ENCODE results near the gene OR4D2. TPM values are rescaled to one million over a fixed set of nuclear protein-coding genes. Genes with fewer than 3 reads are reported as not detected.

OR4D2 gene
- total and polyA plus RNA-seq, 2 of the 13 experiments (the other 11 are each of a cell fraction or from before 2014, with no cell fraction given): not detected

DNA sequence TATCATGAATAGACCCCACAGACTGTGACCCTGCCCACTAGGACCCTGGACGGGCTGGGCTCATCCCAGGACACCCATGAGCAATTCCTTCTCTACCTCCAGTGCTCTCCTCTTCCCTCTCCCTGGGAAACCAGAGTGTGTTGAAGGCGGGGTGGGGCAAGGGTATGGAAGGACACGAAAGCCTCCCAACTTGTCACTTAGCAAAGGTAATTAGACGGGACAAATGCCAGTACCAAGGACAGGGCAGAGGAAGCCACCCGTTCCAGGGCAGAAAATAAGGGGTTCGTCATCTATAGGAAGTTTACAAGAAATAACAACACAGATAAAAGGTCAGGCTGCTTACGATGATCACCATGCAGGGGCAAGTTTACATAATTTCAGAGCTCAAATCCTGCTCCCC, 20.9 kb downstream of the OR4D2 start:
- ATAC-seq: no peak

More for the DNA sequence above, 20.9 kb downstream of the OR4D2 start:
- in situ Hi-C loops (cut with HindIII; ENCODE audit: extremely low pct_ligation_motif_present, low pct_unique_long_range_greater_than_20kb): no loop called here
- H4K20me1 ChIP-seq (ENCODE audit: insufficient read depth, low read length): no peaks in the 10 kb centered on the region
- FAIRE-seq: no peak
- H3K27me3 ChIP-seq (ENCODE audit: control insufficient read depth in 1 of 2, insufficient read depth in 2 of 2, low read length in 2 of 2): peaks cover 0 to 37% of the 10 kb centered on the region in 2 experiments; a peak in 4 of 5 replicates
- H3K4me2 ChIP-seq (ENCODE audit: low read depth, low read length): no peak overlapping the region
- no peak overlapping the region for H3K27ac ChIP-seq (ENCODE audit: extremely low read length, insufficient read depth, low read length)
- no peak overlapping the region for H3K9ac ChIP-seq (ENCODE audit: insufficient read depth, low read depth, low read length)
- H3K9me3 ChIP-seq (ENCODE audit: low read length): no peaks in the 10 kb centered on the region
- H3K79me2 ChIP-seq (ENCODE audit: insufficient read depth, low read length): no peaks in the 10 kb centered on the region
- CTCF ChIA-PET (ENCODE audit: low intra/inter-chr PET ratio, low total read pairs): no interaction called here
- 6% methylated on average over 7 of the region's 7 CpGs for WGBS (ENCODE audit: low lambda C conversion rate)
- no TSS peak for BruUV-seq (replicated peaks)
- DNase-seq (ENCODE audit: low spot score): no peak
- POLR2A ChIA-PET: no interaction called here
- no peaks in the 10 kb centered on the region for H3K4me1 ChIP-seq (ENCODE audit: insufficient read depth, low read length)
- no peak overlapping the region for H2AFZ ChIP-seq (ENCODE audit: low read length)
- intact Hi-C loops (cut with micrococcal nuclease; ENCODE audit: unreplicated experiment): no loop called here
- H3K4me3 ChIP-seq (replicated peaks in 1 of 3; ENCODE audit: insufficient read depth in 1 of 3, low read depth in 2 of 3, low read length in 3 of 3): no peak overlapping the region
- TF ChIP-seq MBNL3 (CRISPR knock-in tag; conservative IDR thresholded peaks at IDR 0.05) (no peak), ZNF747 (CRISPR knock-in tag; IDR thresholded peaks at IDR 0.05; ENCODE audit: borderline replicate concordance) (no peak)
- TF ChIP-seq, protein P1, sequence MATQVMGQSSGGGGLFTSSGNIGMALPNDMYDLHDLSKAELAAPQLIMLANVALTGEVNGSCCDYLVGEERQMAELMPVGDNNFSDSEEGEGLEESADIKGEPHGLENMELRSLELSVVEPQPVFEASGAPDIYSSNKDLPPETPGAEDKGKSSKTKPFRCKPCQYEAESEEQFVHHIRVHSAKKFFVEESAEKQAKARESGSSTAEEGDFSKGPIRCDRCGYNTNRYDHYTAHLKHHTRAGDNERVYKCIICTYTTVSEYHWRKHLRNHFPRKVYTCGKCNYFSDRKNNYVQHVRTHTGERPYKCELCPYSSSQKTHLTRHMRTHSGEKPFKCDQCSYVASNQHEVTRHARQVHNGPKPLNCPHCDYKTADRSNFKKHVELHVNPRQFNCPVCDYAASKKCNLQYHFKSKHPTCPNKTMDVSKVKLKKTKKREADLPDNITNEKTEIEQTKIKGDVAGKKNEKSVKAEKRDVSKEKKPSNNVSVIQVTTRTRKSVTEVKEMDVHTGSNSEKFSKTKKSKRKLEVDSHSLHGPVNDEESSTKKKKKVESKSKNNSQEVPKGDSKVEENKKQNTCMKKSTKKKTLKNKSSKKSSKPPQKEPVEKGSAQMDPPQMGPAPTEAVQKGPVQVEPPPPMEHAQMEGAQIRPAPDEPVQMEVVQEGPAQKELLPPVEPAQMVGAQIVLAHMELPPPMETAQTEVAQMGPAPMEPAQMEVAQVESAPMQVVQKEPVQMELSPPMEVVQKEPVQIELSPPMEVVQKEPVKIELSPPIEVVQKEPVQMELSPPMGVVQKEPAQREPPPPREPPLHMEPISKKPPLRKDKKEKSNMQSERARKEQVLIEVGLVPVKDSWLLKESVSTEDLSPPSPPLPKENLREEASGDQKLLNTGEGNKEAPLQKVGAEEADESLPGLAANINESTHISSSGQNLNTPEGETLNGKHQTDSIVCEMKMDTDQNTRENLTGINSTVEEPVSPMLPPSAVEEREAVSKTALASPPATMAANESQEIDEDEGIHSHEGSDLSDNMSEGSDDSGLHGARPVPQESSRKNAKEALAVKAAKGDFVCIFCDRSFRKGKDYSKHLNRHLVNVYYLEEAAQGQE (IDR thresholded peaks at IDR 0.05; ENCODE audit: borderline replicate concordance in 1 of 2, low read depth in 1 of 2, low read length in 2 of 2): peak in 1 of 2 experiments; percentile 62; a peak in 2 of 4 replicates
- no peaks in the 10 kb centered on the region for H3K36me3 ChIP-seq (replicated peaks in 1 of 2; ENCODE audit: control insufficient read depth in 1 of 2, insufficient read depth in 2 of 2, low read length in 2 of 2)

Data from HepG2 (cell line).